GM19025 (cell line): Measurements from ENCODE around the gene PGRMC2.

Source experiments
- ATAC-seq: cut with Tn5 transposase; IDR thresholded peaks from one replicate; pipeline ENCODE4 v1.9.1; 2021; ENCODE audit warnings: mild to moderate bottlenecking, low read depth, moderate library complexity; ENCODE audit not compliant: unreplicated experiment

PGRMC2 gene

DNA sequence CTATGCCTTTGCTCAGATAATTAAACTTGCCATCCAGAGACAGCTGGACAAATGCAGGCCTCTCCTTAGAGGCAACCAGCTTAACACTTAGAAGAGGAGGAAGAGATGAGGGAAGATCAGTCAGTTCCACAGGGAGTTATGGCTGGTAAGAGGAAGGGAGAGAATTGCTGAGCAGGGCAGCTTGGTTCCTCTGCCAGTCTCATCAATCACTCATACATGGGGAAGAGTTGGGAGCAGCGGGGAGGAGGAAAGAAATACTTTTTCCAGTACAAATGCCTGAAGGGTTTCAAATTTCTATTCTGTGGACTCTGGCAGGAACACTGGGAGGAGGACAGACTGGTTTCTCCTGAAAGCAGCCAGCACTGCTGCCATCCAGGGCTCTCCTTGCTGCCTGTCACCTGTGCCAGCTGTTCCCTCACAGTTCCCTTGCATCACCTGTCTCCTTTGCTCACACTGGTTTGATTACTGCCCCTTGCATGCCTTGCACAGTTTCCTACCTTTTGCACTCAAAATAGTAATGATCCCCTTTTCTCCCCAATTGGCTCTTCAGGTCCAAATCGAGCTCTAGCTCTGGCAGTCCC lies 59.5 kb downstream of the PGRMC2 start:
- ATAC-seq = no peak

DNA sequence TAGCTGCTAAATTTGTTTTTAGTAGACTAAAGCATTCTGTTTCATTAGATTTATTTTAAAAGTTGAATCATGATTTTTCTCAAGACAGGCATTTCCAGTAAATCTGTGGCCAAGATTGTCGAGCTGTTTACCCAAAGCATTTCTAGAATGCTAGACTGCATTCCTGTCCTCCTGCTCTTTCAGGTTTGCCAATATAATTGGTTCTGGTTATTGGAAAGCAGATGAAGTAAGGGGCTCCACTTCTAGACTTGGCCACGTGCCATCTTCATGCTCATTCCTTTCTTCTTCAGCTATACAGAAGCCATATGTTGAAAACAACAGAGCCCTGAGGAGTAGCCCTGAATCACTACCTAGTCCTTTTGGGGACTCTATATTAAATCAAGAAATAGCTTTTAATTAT lies 62.5 kb downstream of the PGRMC2 start:
- no peak for ATAC-seq

DNA sequence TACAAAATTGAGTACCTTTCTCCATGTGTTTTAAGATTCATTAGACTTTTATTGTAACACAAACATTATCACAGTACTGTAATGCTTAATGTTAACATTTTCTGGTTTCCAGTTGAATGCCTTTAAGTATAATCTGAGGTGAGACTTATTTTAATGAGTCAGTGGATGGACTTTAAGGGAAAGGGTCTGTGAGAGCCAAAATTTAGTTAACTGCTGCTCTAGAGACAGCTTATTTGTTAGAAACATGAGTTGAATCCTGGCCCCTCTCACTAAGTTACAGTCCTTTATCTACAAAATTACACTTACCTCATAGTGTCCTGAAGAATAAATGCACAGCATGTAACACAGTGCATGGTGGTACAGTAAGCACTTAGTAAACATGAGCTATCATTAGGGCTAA lies 66.0 kb downstream of the PGRMC2 start:
- no peak for ATAC-seq

- no peak for ATAC-seq
Observed at GRCh38 chr4:128220286-128221235, 67.1 kb downstream of the PGRMC2 start.
